Stimulated activated CD8-positive, alpha-beta memory T cell treated with anti-CD3 and anti-CD28 coated beads, Interleukin-4, amount 100 ng/mL, for 48 hours (primary cell): Measurements from ENCODE around the gene GBF1.

ENCODE experiments used
- DNase-seq: peaks from one replicate; pipeline ENCODE4 v3.0.0-alpha.2; 2020

The GBF1 gene

DNA sequence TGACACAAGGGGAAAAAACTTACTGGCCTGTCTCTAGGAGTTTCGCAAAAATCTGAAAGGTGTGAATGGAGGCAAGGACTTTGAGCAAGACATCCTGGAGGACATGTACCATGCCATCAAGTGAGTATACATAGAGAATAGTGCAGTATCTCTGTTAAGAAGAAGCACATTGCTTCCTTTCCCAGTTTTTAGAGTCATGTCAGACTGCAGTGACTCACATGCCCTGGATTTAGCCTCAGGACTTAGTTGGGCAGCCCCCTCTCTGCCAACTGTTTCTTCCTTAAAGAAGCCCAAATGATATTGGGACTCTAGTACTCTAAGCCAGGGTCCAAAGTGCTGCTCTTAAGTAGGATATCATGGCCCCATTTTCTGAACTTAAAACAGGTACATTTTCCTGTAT, 122.1 kb downstream of the GBF1 start:
- DNase-seq, result no peak

DNA sequence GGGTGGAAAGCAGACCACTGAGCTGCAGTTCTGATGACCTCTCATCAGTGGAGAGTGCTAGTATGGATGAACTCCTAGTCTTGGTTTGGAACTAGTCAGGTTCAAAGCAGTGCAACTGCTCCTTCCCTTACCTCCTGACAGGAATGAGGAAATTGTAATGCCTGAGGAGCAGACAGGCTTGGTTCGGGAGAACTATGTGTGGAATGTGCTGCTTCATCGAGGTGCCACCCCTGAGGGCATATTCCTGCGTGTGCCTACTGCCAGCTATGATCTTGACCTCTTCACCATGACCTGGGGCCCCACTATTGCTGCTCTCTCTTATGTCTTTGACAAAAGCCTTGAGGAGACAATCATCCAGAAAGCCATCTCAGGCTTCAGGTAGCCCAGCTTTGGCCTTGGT, 122.7 kb downstream of the GBF1 start:
- no peak for DNase-seq

DNA sequence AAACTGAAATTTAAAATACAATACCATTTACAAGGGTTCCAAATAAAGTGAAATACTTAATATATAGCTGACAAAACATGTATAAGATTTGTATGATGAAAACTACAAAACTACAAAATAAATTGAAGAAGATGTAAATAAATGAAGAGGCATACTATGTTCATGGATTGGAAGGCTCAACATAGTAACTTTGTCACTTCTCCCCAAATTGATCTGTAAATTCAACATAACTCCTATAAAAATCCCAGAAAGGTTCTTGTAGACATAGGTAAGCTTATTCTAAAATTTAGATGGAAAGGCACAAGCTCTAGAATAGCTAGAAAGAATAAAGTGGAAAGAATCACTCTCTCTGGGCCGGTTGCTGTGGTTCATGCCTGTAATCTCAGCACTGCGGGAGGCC, 126.0 kb downstream of the GBF1 start:
- DNase-seq, result no peak

DNA sequence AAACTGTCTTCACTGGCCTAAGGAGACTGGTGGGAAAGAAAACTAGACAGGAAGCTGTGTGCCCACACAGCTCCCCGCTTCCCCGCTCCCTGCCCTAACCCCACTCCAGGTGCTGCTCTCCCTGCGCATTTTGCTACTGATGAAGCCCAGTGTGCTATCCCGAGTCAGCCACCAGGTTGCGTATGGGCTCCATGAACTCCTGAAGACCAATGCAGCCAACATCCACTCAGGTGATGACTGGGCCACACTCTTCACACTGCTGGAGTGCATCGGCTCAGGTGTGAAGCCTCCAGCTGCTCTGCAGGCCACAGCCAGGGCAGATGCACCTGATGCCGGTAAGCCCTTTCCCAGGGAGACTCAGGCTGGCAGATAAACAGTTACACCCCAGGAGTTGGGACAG, 129.9 kb downstream of the GBF1 start:
- no peak for DNase-seq

DNA sequence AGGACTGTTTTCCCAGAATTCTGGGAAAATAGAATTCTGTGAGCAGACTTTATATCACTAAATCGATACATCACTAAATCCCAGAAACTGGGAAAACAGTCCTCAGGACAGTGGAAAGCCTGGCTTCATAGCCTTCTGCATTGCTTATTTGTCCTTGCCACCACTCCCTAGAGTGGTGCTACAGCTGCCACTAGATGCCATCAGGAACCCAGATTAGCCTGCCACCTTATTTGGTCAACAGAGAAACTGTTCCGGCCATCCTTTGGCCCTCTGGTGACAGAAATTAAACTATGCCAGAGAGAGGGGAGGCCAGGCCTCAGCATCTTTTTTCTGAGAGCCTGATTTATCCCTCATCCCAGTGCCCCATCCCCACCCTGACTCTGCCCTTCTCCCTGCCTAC, 130.5 kb downstream of the GBF1 start:
- no peak for DNase-seq

DNA sequence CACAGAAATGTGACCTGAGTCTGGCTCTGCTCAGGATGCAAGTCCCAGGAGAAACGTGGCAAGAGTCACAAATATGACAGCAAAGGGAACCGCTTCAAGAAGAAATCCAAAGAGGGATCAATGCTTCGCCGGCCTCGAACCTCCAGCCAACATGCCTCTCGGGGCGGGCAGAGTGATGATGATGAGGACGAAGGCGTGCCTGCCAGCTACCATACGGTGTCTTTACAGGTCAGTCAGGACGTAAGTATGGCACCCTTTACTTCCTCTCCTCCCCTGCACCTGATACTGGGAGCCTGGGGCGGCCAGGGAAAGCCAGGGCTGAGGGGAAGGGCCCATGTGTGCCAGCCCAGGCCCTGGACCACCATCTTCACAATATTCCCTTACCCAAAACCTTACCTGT, 131.6 kb downstream of the GBF1 start:
- no peak for DNase-seq

DNA sequence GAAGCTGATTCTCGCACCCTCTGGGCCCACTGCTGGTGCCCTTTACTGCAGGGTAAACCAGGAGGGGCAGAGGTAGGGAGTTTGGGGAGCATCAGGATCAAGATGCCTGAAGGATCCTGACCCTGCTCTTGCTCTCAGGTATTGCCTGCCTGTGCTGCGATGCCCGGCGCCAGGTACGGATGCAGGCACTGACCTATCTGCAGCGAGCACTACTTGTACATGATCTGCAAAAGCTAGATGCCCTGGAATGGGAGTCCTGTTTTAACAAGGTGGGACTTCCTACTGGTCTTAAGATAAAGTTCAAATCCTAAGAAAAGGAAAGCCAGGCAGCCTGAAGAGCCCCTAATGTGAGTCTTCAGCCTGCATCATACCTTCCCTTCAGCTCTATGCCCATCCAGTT, 134.1 kb downstream of the GBF1 start:
- no peak for DNase-seq

DNA sequence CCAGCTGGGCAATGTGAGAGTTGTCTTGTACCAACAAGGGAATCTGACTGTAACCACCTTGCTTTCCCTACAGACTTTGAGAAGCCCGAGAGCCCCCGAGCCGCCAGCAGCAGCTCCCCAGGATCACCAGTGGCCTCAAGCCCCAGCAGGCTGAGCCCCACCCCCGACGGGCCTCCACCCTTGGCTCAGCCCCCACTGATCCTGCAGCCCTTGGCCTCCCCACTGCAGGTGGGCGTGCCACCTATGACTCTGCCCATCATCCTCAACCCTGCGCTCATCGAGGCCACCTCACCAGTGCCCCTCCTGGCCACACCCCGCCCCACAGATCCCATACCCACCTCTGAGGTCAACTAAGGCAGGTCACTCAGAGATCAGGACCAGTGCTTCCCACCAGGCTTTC, 136.7 kb downstream of the GBF1 start:
- DNase-seq, result no peak

DNA sequence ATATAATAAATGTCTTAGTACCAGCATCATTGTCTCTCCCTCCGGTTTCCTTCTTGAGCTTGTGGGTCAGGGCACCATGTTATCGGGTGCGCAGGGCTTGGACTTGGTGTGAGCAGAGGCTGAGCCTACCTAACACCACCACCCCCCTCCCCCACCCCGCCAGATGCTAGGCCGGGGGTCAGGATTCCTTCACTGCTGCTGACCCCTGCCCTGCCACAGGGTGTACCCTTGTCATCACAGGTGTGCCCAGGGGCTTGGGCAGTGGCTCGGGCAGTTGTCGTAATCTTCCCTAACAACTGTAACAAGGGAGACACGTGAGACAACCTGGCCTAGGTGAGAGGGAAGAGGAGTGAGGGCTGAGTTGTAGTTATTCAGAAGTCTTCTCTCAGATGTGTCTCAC, 137.5 kb downstream of the GBF1 start:
- DNase-seq, result no peak

DNA sequence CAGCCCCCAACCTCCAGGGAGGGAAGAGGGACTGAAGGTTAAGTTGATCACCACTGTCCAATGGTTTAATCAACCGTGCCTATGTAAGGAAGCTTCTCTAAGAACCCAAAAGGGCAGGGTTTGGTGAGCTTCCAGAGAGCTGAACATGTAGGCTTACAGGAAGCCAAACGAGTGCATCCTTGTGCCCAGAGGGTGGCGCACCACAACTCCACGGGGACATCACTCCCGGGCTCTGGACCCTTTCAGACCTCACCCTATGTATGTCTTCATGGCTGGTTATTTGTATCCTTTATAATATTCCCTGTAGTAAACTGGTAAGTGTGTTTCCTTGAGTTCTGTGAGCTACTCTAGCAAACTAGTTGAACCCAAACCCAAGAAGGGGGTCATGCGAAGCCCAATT, 138.7 kb downstream of the GBF1 start:
- peak; percentile 27 for DNase-seq

DNA sequence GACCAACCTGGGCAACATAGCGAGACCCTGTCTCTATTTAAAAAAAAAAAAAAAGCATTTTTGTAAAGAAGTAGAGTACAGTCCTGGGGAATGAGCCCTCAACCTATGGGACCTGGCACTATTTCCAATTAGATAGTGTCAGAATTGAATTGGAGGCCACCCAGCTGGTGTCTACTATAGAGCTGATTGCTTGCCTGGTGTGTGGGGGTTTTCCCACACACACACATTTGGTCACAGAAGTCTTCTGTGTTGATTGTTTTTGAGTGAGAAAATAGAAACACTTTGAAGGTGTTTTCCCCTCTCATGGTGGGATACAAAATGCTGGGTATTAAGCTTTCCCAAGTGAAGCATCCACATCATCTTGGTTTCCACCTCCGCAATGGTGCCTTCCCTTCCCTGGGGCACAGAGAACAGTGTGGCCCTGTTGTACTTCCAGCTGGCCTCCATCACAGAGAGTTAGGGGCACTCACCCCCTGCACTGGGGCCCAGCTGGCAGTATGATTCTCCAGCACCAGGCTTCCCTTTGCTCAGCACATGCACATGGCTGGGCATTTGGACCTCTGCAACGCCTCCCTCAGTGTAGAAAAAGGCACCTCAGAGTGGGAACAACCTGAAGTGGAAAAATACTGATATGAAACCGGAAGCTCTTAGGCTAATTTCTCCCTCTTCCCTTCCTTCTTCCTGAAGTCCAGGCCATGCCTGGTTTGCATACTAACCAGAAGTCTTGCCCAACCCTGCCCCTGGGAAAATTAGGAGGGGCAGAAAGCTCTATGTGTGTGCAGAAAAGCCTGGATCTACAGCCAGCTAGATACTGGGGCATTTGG, 139.5 kb downstream of the GBF1 start:
- DNase-seq, result no peak

DNA sequence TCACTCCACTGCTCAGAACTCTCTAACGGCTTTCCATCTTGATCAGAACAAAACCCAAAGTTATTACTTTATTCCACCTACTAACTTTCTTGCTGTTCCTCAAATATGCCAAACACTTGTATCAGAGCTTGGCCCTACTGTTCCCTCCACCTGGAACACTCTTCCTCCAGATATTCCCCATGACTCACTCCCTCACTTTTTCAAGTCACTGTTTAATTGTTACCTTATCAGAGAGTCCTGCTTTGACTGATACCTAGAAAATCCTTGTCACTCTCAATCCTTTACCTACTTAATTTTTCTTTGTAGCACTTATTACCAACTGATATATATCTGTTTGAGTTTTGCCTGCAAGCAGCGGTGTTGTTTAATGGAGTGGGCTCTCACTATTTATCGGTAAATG, 144.6 kb downstream of the GBF1 start:
- DNase-seq, result no peak

DNA sequence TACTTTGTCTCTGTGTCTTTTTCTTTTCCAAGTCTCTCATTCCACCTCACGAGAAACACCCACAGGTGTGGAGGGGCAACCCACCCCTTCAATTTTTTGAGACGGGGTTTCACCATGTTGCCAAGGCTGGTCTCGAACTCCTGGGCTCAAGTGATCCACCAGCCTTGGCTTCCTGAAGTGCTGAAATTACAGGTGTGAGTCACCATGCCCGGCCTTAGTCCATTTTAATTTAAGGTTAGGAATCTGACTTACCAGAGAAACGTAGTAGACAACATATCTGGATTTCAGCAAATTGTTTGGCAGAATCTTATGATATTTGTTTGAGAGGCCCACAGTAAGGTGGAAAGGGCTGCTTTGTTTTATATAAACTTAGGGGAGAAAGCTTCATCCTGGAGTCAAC, 147.0 kb downstream of the GBF1 start:
- DNase-seq, result no peak

DNA sequence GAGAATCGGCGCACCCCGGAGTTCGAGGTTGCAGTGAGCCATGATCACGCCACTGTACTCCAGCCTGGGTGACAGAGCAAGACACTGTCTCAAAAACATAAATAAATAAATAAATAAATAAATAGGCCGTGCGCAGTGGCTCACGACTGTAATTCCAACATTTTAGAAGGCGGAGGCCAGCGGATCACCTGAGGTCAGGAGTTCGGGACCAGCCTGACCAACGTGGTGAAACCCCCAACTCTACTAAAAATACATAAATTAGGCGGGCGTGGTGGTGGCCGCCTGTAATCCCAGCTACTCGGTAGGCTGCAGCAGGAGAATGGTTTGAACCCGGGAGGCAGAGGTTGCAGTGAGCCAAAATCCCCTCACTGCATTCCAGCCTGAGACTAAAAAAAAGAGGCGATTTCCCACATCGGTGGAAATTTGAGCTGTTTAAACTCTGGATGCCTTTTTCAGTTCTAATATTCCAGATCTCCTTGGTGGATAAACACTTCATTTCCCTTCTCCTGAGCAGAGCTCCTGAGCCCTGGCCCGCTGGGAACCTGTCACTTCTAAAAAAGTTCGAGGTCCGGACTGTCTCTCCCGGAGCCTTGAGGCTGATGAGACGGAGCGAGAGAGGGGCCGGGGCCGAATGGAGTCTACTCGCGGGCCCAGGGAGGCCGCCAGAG, 148.2 kb downstream of the GBF1 start:
- no peak for DNase-seq

DNA sequence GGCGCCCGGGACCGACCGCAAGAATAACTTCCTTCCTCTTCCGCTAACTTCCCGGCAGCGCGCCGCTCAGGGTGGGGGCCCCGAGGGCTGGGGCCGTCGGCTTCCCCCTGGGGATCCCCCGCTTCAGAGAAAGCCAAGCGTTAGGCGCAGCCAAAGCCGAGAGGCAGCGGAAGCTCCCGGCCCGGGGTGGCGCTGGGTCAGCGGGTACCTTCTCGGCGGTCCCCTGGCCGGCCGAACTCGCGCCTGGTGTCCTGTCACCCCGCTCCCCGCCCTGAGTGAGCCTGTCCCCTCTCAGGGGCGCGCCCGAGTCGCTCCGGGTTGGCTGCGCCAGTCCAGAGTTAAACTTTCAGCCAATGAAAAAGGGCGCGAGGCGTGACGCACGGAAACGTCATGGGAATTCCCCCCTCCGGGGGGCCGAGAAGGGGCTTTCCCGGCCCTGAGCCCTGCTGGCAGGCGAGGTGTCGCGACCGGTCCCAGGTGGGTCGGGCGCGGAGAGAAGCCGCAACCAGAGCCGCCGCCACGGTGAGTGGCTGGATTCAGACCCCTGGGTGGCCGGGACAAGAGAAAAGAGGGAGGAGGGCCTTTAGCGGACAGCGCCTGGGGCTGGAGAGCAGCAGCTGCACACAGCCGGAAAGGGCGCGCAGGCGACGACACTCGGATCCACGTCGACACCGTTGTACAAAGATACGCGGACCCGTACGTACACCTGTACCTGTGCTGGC, 148.9 kb downstream of the GBF1 start:
- peak; percentile 100 for DNase-seq

DNA sequence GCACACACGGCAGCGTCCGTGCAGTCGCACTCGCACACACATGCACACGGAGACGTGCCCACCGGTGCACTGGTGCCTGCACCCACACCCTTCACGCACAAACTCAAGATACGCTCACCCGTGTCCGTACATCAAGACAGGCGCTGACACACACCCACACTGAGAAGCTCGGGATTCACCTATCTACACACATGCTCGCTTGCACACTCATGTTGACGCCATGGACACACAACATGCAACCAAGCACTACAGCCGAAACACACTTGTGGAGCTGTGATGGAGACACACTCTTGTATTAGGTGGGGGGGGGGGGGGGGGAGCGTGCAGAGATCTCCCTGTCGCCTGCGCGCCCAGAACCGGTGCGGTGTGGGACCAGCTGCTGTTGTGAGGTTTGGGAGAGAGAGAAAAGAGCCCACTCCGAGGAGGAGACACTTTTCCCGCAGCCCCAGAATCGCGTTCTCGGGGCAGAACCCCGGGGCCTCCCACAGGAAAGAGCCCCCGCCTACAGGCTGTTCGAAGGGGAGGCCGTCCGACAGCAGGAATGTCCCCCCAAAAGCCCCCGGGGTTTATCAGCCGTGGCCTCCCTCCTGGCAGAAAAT, 149.6 kb downstream of the GBF1 start:
- DNase-seq, result peak; percentile 71

DNA sequence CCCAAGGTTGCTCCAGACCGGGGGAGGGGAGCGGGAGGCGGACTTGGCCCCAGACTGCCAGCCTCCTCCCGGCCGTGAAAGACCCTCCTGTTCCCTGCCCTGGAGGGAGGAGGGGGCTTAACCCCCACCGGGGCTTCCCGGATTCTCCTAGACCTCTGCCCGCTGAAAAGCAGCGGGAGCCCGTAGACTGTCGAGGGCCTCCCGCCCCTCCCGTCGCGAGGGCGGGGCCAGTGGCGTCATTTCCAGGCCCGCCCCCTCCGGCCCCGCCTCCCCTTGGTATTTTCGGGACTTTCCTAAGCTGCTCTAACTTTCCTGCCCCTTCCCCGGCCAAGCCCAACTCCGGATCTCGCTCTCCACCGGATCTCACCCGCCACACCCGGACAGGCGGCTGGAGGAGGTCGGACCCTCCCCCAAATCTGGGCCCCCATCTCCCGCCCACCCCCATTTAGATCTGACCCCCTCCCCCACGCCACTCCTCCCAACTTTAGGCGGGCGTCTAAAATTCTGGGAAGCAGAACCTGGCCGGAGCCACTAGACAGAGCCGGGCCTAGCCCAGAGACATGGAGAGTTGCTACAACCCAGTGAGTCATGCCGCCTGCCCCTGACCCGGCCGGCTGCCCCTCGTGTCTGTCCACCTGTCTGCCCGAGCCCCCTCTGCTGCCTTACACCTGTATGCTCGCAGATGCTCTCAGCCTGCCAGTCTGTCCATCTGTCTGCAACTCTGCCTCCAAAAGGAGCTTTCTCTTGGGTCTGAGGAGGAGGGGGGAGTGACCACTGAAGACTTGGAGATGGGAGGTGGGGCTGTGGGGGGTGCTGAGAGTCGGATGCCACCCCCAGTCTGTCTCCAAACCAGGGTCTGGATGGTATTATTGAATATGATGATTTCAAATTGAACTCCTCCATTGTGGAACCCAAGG, 150.3 kb downstream of the GBF1 start, which contains the start of gene NFKB2:
NFKB2 (plus strand) TSS at position 306 of the 917 bp plus-strand sequence; CDS start at position 561, 255 bp downstream.
- DNase-seq, result peak; percentile 95

DNA sequence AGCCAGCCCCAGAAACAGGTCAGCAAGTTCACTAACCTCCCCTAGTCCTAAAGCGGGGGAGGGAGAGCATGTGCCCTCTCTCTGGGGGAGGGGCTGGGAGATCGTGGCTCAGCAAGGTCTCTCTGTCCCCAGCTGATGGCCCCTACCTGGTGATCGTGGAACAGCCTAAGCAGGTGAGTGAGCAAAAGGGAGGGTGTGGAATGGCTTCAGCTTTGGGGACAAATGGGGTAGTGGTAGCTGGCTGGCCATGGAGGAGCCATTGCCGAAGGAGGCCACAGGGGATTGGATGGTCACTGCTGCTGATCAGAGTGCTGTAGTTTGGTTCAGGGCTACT, 151.0 kb downstream of the GBF1 start:
- DNase-seq, result no peak

DNA sequence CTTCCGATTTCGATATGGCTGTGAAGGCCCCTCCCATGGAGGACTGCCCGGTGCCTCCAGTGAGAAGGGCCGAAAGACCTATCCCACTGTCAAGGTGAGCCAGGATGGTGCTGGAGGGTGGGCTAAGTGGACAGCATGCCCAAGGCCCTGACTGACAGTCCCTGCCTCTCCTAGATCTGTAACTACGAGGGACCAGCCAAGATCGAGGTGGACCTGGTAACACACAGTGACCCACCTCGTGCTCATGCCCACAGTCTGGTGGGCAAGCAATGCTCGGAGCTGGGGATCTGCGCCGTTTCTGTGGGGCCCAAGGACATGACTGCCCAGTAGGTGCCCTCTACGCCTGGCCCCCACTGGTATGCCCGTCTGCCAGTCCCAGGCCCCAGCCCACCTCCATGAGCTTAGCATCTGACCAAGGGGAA, 151.4 kb downstream of the GBF1 start:
- no peak for DNase-seq

DNA sequence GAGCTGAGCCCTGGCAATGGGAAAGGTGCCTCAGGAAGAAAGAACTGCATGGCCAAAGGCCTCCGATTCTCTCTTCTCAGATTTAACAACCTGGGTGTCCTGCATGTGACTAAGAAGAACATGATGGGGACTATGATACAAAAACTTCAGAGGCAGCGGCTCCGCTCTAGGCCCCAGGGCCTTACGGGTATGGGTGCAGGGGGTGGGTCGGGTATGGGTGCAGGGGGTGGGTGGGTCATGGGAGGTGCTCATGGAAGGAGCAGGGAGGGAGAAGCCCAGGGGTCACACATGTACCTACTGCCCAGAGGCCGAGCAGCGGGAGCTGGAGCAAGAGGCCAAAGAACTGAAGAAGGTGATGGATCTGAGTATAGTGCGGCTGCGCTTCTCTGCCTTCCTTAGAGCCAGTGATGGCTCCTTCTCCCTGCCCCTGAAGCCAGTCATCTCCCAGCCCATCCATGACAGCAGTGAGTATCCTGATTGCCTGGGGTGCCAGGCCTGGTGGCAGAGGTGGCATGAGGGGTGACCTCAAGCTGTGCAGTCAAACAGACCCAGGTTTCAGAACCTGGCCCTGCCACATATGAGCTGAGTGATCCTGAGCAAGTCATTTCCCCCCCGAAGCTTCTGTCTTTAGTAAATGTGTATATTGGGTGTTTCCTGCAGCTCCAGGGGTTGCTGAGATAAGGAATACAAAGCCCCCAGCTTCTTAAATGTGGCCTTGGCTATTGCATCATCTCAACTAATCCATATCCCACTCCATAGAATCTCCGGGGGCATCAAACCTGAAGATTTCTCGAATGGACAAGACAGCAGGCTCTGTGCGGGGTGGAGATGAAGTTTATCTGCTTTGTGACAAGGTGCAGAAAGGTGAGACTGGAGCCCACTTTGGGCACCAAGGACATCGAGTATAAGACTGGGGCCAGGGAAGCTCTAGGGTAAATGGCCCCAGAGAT, 152.2 kb downstream of the GBF1 start:
- no peak for DNase-seq
